ENCODE results near the gene OLFM3.

The OLFM3 gene

GRCh38 chr1:101996825-101997465 is at the start of gene OLFM3:
Gene OLFM3 (minus strand): TSS chr1:101996926.
- DNase-seq (ENCODE audit: low read depth in 2 of 2) = no peak

- DNase-seq (ENCODE audit: low read depth in 2 of 2) = no peak
Measured at GRCh38 chr1:102045752-102046151, 49.0 kb upstream of the OLFM3 start.

GRCh38 chr1:102032534-102032933 is 35.8 kb upstream of the OLFM3 start:
- no peak for DNase-seq (ENCODE audit: low read depth in 2 of 2)

GRCh38 chr1:102019530-102019929 is 22.8 kb upstream of the OLFM3 start:
- DNase-seq (ENCODE audit: low read depth in 2 of 2) = no peak

- DNase-seq (ENCODE audit: low read depth in 2 of 2) = no peak
Measured at GRCh38 chr1:102015728-102016127, 19.0 kb upstream of the OLFM3 start.

GRCh38 chr1:102002057-102002456 is 5.3 kb upstream of the OLFM3 start:
- DNase-seq (ENCODE audit: low read depth in 2 of 2) = no peak

- DNase-seq (ENCODE audit: low read depth in 2 of 2) = no peak
Measured at GRCh38 chr1:101995984-101996745, 561 bp downstream of the OLFM3 start.

- no peak for DNase-seq (ENCODE audit: low read depth in 2 of 2)
Measured at GRCh38 chr1:101993710-101994109, 3.0 kb downstream of the OLFM3 start.

- no peak for DNase-seq (ENCODE audit: low read depth in 2 of 2)
Measured at GRCh38 chr1:101992821-101993575, 3.7 kb downstream of the OLFM3 start.

GRCh38 chr1:101980974-101981373 is 15.8 kb downstream of the OLFM3 start:
- DNase-seq (ENCODE audit: low read depth in 2 of 2) = no peak

GRCh38 chr1:101977266-101977665 is 19.5 kb downstream of the OLFM3 start:
- no peak for DNase-seq (ENCODE audit: low read depth in 2 of 2)

- DNase-seq (ENCODE audit: low read depth in 2 of 2) = no peak
Measured at GRCh38 chr1:101976161-101976560, 20.6 kb downstream of the OLFM3 start.

GRCh38 chr1:101975371-101975770 is 21.4 kb downstream of the OLFM3 start:
- DNase-seq (ENCODE audit: low read depth in 2 of 2) = no peak

- no peak for DNase-seq (ENCODE audit: low read depth in 2 of 2)
Measured at GRCh38 chr1:101974599-101975274, 22.0 kb downstream of the OLFM3 start.

- DNase-seq (ENCODE audit: low read depth in 2 of 2) = no peak
Measured at GRCh38 chr1:101971304-101971703, 25.4 kb downstream of the OLFM3 start.

GRCh38 chr1:101967871-101968270 is 28.9 kb downstream of the OLFM3 start:
- no peak for DNase-seq (ENCODE audit: low read depth in 2 of 2)

- DNase-seq (ENCODE audit: low read depth in 2 of 2) = no peak
Measured at GRCh38 chr1:101965341-101965740, 31.4 kb downstream of the OLFM3 start.

- no peak for DNase-seq (ENCODE audit: low read depth in 2 of 2)
Measured at GRCh38 chr1:101964708-101965107, 32.0 kb downstream of the OLFM3 start.

GRCh38 chr1:101960142-101960541 is 36.6 kb downstream of the OLFM3 start:
- no peak for DNase-seq (ENCODE audit: low read depth in 2 of 2)

- DNase-seq (ENCODE audit: low read depth in 2 of 2) = no peak
Measured at GRCh38 chr1:101959456-101959855, 37.3 kb downstream of the OLFM3 start.

- no peak for DNase-seq (ENCODE audit: low read depth in 2 of 2)
Measured at GRCh38 chr1:101957771-101958170, 39.0 kb downstream of the OLFM3 start.

GRCh38 chr1:101953623-101954022 is 43.1 kb downstream of the OLFM3 start:
- DNase-seq (ENCODE audit: low read depth in 2 of 2) = no peak
